GM19452 (cell line): ENCODE results near the gene MTG2.

ENCODE experiments used
- ATAC-seq: cut with Tn5 transposase; IDR thresholded peaks from one replicate; pipeline ENCODE4 v1.9.1; 2021; ENCODE audit not compliant: unreplicated experiment

Gene MTG2

DNA sequence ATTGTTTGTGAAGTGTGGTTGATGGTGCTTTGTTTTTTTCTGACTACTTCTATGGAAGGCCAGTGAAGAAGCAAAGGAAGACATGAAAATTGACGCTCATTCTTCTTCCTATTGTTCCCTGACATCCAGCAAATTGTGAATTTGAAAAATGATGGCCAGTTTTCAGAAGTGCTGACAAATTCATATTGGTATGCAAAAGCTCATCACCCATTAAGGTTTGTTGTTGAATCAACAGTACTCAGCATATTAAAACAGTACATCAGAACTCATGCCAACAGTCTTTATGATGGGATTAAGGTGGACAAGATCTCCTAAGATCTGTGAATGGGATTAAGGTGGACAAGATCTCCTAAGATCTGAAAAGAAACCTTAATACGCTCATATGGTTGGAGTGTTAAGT, 1.0 kb upstream of the MTG2 start:
- no peak for ATAC-seq

DNA sequence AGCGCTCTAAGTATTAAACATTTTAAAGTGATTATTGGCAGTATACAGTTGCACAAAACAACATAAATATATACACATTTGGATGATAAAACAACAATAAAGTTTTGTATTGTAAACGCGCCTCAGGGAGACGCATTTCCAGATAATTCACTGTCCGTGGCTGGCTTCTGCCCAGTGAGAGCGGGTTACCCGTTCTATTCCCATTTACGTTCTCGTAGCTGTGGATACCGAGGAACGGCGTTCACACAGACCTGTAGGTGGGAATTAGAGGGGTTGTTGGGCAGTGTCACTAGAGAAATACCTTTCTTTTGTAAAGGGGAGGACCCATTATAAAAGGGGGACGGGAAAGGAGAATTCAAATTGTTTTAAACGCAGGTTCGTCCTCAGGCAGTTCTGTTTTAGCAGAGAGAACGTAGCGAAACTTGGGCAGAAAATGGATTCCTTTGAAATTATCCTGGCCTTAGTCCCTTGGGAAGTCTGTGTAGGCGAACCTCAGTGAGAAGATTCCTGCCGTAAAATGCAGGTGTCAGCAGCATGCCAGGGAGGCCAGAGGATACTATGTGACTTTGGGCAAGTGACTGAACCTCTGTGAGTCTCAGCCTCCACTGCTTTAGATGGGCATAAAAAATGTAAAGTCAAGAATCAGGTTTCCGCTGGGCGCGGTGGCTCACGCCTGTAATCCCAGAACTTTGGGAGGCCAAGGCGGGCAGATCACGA, 756 bp downstream of the MTG2 start:
- ATAC-seq: no peak

DNA sequence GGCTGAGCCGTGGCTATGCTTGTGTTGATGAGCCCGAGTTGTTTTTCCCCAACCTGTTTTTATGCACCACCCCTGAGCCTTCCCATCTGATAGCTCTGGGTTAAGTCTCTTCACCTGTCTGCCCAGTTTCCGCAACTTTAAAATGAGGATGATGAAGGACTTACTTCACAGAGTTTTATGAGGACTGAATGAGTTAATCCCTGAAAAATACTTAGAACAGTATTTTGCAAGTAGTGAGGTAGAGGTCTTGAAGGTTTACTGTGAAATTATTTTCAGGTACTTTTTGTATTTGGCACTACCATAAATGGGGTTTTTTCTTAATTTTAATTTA, 3.2 kb downstream of the MTG2 start:
- no peak for ATAC-seq

DNA sequence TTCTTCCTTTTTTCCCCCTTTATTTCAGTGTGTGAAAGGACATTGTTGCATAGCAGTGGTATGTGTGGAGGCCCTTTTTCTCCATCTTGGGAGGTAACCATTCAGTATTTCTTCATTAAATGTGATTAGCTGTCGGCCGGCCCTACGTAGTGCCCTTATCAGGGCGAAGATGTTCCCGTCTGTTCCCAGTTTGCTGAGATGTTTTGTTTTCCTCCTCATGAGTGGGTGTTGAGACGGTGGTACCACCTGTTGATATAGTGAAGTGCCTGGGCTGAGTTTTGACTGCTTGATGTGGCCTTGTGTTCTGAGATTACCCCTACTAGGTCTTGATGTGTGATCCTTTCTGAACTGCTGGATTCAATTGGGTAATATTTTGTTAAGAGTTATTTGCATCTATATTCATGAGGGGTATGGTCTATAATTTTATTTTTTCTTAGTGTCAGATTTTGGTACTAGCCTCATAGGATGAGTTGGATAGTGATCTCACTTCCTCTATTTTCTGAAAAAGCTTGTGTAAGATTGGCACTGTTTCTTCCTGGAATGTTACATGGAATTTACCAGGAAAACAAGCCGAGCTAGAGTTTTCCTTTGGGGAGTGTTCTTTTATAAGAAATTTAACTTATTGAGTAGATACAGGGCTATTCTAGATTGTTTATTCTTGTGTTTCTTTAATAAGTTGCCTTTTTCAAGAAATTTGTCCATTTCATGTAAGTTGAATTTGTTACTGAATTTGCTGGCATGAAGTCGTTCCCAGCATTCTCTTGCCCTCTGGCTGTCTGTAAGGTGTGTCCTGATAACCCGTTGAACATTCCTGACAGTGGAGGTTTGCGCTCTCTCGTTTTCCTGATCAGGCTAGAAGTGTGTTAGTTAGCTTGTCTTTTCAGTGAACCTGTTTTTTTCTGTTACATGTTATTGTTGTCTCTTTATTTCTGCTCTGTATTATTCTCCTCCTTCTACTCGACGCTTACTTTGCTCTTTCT, 4.3 kb downstream of the MTG2 start:
- no peak for ATAC-seq

DNA sequence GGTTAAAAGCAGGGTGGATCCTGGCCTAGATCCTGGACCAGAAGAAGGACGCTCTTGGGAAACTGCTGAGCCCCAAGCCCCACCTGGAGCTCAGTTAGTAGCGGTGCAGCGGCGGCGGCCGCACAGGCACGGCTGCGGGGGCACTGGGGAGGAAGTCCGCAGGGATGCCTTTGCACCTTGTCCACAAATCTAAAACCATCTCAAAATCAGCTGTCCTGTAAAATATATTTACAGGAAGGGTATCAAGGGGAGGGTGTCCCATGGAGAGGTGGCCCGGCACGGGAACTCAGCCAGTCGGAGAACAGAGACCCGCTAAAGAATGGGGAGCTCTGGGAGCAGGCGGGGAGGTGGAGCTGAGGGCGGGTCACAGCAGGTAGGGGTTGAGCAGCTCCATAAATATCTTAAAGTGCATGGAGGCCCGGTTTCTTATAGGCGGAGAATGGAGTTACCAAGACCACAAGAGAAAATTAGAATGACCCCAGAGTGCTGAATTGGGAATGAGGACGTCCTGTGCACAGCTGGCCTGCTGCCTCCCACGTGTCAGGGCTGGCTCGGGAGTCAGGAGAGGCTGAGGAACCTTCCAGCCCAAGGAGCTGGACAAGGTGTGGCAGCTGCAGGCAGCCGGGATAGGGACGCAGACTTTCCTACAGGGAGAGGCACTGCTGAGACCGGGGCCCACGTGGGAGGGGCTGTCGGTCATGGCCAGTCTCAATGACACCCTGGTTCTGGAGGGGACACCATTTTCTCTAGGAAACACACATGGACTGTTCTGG, 8.0 kb downstream of the MTG2 start:
- ATAC-seq: no peak

DNA sequence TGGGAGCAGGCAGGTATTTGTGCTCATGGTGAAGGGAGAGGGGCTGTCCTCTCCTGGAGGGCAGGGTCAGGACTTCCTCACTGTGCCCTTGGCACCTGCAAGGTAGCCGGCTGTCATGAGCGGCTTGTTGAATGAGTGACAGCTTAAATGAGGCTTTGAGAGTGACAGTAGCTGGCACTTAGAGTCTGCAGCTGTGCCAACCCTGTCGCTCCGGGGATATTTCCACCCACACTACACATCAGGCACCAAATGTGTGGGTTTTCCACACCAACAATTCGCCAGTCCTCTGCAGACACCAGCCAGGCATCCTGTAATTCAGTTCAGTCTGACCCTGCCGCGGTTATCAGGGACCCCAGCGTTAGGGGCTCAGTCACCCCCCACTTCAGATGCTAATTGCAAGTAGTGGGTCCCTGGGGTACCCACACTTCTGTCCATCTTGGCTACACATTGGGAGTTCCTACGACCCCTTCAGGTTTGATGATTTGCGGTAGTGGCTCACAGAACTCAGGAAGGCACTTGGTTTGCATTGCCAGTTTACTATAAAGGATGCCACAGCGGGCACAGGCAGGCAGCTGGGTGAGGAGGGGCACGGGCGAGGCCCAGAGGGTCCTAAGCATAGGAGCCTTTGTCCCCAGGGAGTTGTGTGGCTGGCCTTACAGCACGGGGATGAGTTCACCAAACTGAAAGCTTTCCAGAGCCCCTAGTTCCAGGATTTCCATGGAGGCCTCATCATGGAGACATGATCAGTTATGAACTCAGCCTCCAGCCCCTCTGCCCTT, 9.1 kb downstream of the MTG2 start:
- ATAC-seq: no peak

DNA sequence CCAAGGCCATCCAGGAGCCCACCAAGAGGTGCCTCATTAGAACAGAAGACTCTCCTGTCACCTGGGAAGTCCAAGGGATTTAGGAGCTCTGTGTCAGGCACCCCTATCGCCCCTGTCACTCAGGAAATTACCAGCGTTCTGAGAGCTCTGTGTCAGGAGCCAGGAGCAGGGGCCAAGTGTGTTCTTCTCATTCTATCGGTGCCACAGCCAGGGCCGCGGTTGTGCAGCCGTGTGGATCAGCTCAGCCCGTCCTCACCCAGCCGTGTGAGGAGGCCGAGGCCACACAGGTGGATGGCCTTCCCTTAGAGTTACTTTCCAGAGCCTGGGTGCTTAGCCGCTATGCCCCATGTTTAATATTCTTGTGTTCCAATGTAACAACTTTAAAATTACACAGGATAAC, 9.8 kb downstream of the MTG2 start:
- ATAC-seq: no peak

DNA sequence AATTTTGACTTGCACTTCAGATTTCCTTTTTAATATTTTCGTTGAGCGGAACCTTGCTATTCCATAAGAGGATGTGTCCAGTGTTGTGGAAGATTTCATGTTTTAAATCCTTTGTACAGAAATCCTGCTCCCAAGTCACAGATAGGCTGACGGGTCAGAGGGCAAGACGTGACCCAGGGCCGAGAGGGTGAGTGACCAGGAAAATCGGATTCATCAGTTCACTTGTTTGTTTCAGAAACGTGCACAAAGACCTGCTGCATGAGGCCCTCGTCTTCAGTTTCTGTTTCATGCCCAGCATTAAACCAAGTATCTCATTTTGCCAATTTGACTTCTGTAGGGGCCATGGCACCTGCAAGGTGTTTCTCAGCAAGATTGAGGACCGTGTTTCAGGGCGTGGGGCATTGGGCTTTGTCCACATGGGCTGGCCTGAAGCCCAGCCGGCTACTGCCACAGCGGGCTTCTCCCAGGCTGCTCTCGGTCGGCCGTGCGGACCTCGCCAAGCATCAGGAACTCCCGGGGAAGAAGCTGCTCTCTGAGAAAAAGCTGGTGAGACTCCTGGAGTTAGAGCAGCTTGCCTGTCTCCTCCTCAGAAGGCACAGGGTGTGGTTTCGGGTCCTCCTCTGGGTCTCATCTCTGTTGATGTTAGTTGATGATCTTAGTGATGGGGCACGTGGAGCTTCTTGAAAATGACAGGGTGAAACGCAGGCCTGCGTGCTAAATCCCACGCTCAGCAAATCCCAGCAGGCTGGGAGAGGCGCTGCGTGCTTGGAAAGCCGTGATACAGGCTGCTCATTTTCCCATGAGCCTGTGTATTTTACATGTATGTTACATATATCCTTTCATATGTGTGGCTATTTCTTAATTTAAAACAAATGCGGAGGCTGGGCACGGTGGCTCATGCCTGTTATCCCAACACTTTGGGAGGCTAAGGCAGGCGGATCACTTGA, 10.5 kb downstream of the MTG2 start:
- no peak for ATAC-seq

DNA sequence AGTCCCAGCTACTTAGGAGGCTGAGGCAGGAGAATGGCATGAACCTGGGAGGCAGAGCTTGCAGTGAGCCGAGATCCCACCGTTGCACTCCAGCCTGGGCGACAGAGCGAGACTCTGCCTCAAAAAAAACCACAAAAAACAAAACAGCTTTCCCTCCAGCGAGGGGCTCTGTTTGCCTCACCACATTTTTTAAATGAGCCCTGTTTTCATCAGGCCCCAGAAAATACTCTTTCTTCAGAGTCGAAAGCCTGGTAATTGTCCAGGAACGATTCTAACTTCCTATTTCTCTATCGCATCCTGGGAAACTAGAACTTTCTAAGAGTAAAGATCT, 12.2 kb downstream of the MTG2 start:
- ATAC-seq: no peak

DNA sequence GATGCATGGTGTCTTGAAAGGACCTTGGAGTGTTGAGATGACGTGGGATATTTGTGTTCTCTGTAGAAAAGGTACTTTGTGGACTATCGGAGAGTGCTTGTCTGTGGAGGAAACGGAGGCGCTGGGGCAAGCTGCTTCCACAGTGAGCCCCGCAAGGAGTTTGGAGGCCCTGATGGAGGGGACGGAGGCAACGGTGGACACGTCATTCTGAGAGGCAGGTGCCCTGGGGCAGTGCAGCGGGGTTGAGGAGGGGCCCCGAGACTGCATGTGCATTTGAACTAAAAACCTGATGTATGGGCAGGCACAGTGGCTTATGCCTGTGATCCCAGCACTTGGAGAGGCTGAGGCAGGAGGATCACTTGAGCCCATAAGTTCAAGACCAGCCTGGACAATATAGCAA, 12.9 kb downstream of the MTG2 start:
- no peak for ATAC-seq

DNA sequence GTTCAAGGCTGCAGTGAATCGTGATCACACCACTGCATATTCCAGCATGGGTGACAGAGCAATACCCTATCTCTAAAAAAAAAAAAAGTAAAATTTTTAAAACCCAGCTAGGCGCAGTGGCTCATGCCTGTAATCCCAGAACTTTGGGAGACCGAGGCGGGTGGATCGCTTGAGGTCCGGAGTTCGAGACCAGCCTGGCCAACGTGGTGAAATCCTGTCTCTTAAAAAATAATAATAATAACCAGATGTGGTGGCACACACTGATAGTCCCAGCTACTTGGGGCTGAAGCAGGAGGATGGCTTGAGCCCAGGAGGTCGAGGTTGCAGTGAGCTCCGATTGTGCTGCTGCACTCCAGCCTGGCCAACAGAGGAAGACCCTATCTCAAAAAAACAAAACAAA, 13.5 kb downstream of the MTG2 start:
- no peak for ATAC-seq

DNA sequence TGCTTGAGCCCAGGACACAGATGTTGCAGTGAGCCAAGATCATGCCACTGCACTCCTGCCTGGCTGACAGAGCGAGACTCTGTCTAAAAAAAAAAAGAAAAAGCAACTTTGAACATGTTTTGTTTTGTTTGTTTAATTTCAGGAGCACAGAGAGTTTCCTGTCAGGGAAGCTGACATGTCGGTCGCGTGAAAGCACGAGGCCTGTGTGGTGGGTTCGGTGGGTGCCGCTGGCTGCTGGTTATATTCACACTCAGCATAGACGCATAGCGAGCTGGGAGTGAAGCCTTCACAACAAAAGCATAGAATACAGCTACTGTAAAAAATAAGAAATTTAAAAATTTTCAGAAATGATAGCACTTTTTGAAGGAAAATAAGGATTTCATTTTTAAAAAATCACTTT, 14.5 kb downstream of the MTG2 start:
- no peak for ATAC-seq

DNA sequence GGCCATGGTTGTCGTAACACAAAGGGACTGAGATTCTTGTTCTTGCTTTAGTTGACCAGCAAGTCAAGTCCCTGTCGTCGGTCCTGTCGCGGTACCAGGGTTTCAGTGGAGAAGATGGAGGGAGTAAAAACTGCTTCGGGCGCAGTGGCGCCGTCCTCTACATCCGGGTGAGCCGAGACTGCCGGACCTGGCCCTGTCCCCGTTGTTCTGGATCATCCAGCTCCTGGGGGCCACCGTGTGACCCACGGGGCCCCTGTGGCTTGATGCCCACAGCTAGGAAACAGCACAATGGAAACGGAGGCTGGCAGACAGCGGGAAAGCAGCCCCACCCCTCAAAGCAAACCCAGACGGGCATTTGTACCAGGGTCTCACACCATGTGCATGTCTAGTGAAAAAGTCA, 15.0 kb downstream of the MTG2 start:
- no peak for ATAC-seq

DNA sequence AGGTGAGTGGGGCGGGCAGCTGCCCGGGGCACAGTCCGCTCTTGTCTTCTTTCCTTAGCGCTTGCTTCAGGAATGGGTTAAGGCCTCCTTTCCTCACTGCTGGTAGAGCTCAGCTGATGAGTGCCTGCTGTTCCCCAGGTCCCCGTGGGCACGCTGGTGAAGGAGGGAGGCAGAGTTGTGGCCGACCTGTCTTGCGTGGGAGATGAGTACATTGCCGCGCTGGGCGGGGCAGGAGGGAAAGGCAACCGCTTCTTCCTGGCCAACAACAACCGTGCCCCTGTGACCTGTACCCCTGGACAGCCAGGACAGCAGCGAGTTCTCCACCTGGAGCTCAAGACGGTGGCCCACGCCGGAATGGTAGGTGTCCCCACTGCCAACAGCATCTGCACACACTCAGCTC, 15.7 kb downstream of the MTG2 start:
- ATAC-seq: no peak

DNA sequence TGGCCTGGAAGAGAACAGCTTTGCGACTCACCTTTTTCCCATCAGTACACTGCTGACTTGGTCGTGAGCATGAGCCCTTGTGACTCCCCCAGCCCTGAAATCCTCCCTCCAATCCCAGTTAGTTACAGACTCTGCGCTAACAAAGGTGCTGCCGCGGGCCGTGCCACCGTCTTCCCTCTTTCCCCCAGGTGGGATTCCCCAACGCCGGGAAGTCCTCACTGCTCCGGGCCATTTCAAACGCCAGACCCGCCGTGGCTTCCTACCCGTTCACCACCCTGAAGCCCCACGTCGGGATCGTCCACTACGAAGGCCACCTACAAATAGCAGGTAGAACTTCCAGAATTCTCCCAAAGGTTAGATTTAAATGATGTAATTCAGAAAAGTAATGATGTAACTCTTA, 16.1 kb downstream of the MTG2 start:
- ATAC-seq: no peak

DNA sequence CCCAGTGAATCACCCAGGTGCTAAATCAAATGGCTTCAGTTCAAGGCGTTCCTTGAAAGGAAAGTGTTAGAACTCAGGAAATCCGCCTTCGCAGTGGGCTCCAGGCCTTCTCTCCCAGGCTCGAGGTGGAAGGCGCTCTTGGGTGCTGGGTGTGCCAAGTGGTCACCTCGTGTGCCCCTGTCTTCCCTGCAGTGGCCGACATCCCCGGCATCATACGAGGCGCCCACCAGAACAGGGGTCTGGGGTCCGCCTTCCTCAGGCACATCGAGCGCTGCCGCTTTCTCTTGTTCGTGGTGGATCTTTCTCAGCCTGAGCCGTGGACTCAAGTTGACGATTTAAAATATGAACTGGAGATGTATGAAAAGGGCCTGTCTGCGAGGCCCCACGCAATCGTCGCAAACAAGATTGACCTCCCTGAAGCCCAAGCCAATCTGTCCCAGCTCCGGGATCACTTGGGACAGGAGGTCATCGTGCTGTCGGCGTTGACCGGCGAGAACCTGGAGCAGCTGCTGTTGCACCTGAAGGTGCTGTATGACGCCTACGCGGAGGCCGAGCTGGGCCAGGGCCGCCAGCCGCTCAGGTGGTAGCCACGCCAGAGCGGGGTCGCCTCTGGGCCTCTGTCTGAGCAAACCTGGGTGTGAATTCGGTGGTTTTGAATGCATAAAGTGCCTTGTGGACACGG, 17.8 kb downstream of the MTG2 start:
- ATAC-seq: no peak

DNA sequence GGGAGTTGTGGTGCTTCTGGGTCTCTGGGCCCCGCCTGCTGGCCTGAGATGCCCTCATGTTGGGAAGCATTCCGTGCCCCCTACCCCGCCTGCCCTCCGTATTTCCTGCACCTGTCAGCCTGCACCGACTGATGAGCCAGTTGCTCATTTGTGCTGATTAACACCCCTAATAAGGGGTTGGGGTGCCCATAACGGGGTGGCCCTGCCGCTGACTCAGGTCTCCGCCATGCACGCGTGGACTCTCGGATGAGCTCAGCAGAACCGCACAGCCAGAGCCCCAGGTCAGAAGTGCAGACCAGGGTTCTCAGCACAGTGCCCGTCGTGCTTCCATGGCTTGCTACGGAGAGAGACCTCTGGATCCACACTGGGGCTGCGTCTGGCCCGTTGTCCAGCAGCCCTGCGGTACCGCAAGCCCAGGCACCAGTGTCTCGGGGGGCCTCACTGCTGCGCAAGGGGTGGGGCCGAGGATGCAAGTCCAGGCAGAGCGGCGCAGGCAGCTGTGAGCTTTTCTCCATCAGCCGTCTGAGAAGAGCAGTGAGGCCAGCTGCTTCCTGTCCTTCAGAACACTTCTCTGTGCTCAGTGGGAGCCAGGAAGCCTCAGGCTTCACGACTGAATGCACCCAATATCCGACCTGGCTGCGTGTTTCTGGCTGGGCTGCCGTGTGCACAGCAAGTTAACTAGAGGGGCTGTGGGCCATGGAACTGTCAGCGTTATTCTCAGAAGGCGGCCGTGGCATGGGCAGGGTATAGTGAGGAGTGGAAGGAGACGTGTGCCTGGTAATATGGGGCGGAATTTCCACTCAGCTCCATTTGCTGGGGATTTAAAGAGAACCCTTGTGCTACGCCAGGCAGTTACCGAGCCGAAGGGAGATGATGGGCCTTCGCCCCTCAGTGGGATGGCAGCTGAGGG, 18.6 kb downstream of the MTG2 start:
- ATAC-seq: peak; percentile 69

DNA sequence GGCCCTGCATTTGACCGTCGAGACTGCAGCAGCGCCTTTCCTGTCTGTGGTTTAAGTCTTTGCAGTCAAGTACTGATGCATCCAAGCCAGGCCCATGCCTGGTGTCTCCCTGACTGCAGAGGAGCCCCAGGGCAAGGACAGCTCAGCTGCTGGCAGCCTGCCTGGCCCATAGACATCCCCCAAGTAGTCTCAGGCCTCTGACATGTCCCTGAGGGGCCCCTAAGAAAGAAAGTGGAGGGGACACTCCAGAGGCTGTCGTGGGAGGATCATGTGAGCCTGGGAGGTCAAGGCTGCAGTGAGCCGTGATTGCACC, 19.2 kb downstream of the MTG2 start:
- peak; percentile 28 for ATAC-seq
